SK-N-SH (cell line): ENCODE results near the gene OR6B2. TPM values are rescaled to one million over a fixed set of nuclear protein-coding genes. Genes with fewer than 3 reads are reported as not detected.

ENCODE experiments used
- CTCF ChIA-PET: fragments of 300-600, 350-600 bp; formaldehyde crosslinking; extraction: SDS; loops from one replicate; lab custom pipeline; 2021; lab: Yijun Ruan, JAX
- POLR2A ChIA-PET: fragments of 350-600 bp; sonication (Branson Sonifier 250); formaldehyde crosslinking; extraction: SDS; loops from one replicate; lab custom pipeline; 2020; ENCODE audit warnings: antibody characterized with exemption, inconsistent platforms; lab: Yijun Ruan, JAX
- DNase-seq: peaks from one replicate; pipeline ENCODE4 v3.0.0; 2012
- H2AFZ ChIP-seq: fragments of 200-600 bp; sonication (generic); 2 replicates; pipeline ENCODE4 v1.8.1; 2016; ENCODE audit warnings: antibody characterized with exemption, mild to moderate bottlenecking, low read depth
- H3F3A ChIP-seq: fragments of 200-600 bp; sonication (generic); replicated peaks from 2 replicates; pipeline ENCODE3; 2016; ENCODE audit warnings: antibody characterized with exemption, mild to moderate bottlenecking; ENCODE audit not compliant: insufficient read depth
- H3K27ac ChIP-seq, 2 experiments: fragments of 200-500 bp in 1 of 2; fragments of 200-600 bp in 1 of 2; sonication (Bioruptor generic) in 1 of 2; sonication (generic), shearing (Covaris generic) in 1 of 2; 2 replicates each; pipeline versions ENCODE4 v1.5.1 to v1.6.1; 2014 to 2016; ENCODE audit warnings: low read depth in 2 of 2, inconsistent platforms in 1 of 2, low read length in 1 of 2, mild to moderate bottlenecking in 1 of 2, mixed read lengths in 1 of 2
- H3K27me3 ChIP-seq: fragments of 200-600 bp; sonication (generic), shearing (Covaris generic); 2 replicates; pipeline ENCODE4 v1.6.1; 2016; ENCODE audit warnings: mixed run types; ENCODE audit not compliant: insufficient read depth
- H3K36me3 ChIP-seq, 2 experiments: fragments of 200-500 bp in 1 of 2; fragments of 200-600 bp in 1 of 2; sonication (Bioruptor generic) in 1 of 2; sonication (generic) in 1 of 2; replicated peaks in 1 of 2; 2 replicates each; pipeline versions ENCODE3 to v1.5.1; 2014 to 2016; ENCODE audit warnings: low read length in 1 of 2, mild to moderate bottlenecking in 1 of 2; ENCODE audit not compliant: insufficient read depth in 2 of 2, control insufficient read depth in 1 of 2
- H3K4me1 ChIP-seq, 2 experiments: fragments of 200-500 bp in 1 of 2; fragments of 200-600 bp in 1 of 2; sonication (Bioruptor generic) in 1 of 2; sonication (generic), shearing (Covaris generic) in 1 of 2; 2 replicates each; pipeline versions ENCODE4 v1.5.1 to v1.6.1; 2014 to 2016; ENCODE audit warnings: low read depth in 1 of 2, low read length in 1 of 2, mixed run types in 1 of 2; ENCODE audit not compliant: insufficient read depth in 2 of 2, control insufficient read depth in 1 of 2
- H3K4me2 ChIP-seq: fragments of 200-600 bp; sonication (generic), shearing (Covaris generic); 2 replicates; pipeline ENCODE4 v1.6.1; 2017; ENCODE audit warnings: mixed run types
- H3K4me3 ChIP-seq, 2 experiments: fragments of 200-500 bp in 1 of 2; fragments of 200-600 bp in 1 of 2; sonication (Bioruptor generic) in 1 of 2; sonication (generic), shearing (Covaris generic) in 1 of 2; 2 replicates each; pipeline versions ENCODE4 v1.5.1 to v1.8.1; 2014 to 2016; ENCODE audit warnings: low read depth in 2 of 2, inconsistent platforms in 1 of 2, low read length in 1 of 2, mild to moderate bottlenecking in 1 of 2, mixed read lengths in 1 of 2, moderate library complexity in 1 of 2
- H3K79me2 ChIP-seq: fragments of 200-600 bp; sonication (generic); 2 replicates; pipeline ENCODE4 v1.8.1; 2017; ENCODE audit warnings: mild to moderate bottlenecking; ENCODE audit not compliant: insufficient read depth
- H3K9ac ChIP-seq: fragments of 200-600 bp; sonication (generic); 2 replicates; pipeline ENCODE4 v1.6.1; 2017; ENCODE audit warnings: mixed run types
- H3K9me2 ChIP-seq: fragments of 200-600 bp; sonication (generic); 2 replicates; pipeline ENCODE4 v1.6.1; 2017; ENCODE audit warnings: mixed run types
- H3K9me3 ChIP-seq: fragments of 200-600 bp; sonication (generic); 2 replicates; pipeline ENCODE4 v1.6.1; 2017; ENCODE audit warnings: mixed run types, mild to moderate bottlenecking, moderate library complexity
- H4K20me1 ChIP-seq: fragments of 200-600 bp; sonication (generic); 2 replicates; pipeline ENCODE4 v1.6.1; 2017; ENCODE audit warnings: mild to moderate bottlenecking, mixed run types; ENCODE audit not compliant: insufficient read depth
- ELF1 ChIP-seq: IDR thresholded peaks from 2 replicates; pipeline ENCODE4 v1.4.0; 2012
- EP300 ChIP-seq, 2 experiments: IDR thresholded peaks; 2 replicates each; pipeline versions ENCODE4 v1.4.0 to v1.6.1; 2012; ENCODE audit warnings: borderline replicate concordance in 1 of 2, low read depth in 1 of 2, low read length in 1 of 2
- FOSL2 ChIP-seq: IDR thresholded peaks from 2 replicates; pipeline ENCODE4 v1.4.0; 2012; ENCODE audit warnings: low read depth, mild to moderate bottlenecking, moderate library complexity, borderline replicate concordance
- FOXJ3 ChIP-seq: sonication (generic); formaldehyde crosslinking; IDR thresholded peaks from 2 replicates; pipeline ENCODE4 v1.5.1; 2020; ENCODE audit warnings: mild to moderate bottlenecking, missing genetic modification reagents
- GABPA ChIP-seq: IDR thresholded peaks from 2 replicates; pipeline ENCODE4 v1.4.0; 2012; ENCODE audit warnings: low read depth, mild to moderate bottlenecking
- IRF3 ChIP-seq: fragments of 150-350 bp; IDR thresholded peaks from 2 replicates; pipeline ENCODE4 v1.6.1; 2016; ENCODE audit warnings: mild to moderate bottlenecking, low read depth, low read length
- JUND ChIP-seq: IDR thresholded peaks from 2 replicates; pipeline ENCODE4 v1.4.0; 2012
- MEF2A ChIP-seq: IDR thresholded peaks from 2 replicates; pipeline ENCODE4 v1.4.0; 2012; ENCODE audit warnings: low read depth, borderline replicate concordance
- MXI1 ChIP-seq: IDR thresholded peaks from 2 replicates; pipeline ENCODE4 v1.6.1; 2012; ENCODE audit warnings: mild to moderate bottlenecking, low read depth, low read length, improper control_type of control experiment
- NRF1 ChIP-seq: IDR thresholded peaks from 2 replicates; pipeline ENCODE4 v1.6.1; 2012; ENCODE audit warnings: low read depth, mild to moderate bottlenecking, low read length
- RAD21 ChIP-seq: IDR thresholded peaks from 2 replicates; pipeline ENCODE4 v1.6.1; 2012; ENCODE audit warnings: mild to moderate bottlenecking, low read length
- RXRA ChIP-seq: IDR thresholded peaks from 2 replicates; pipeline ENCODE4 v1.4.0; 2012; ENCODE audit warnings: low read depth, mild to moderate bottlenecking, borderline replicate concordance
- TAF1 ChIP-seq: IDR thresholded peaks from 2 replicates; pipeline ENCODE4 v1.6.1; 2012; ENCODE audit warnings: low read depth, mild to moderate bottlenecking, low read length, moderate library complexity, borderline replicate concordance
- TCF12 ChIP-seq: IDR thresholded peaks from 2 replicates; pipeline ENCODE4 v1.4.0; 2012
- TEAD4 ChIP-seq: IDR thresholded peaks from 2 replicates; pipeline ENCODE4 v1.4.0; 2012; ENCODE audit warnings: mild to moderate bottlenecking, borderline replicate concordance; ENCODE audit not compliant: insufficient read depth
- YY1 ChIP-seq: IDR thresholded peaks from 2 replicates; pipeline ENCODE4 v1.4.0; 2012; ENCODE audit warnings: low read depth, mild to moderate bottlenecking
- ZBTB33 ChIP-seq: IDR thresholded peaks from 2 replicates; pipeline ENCODE4 v1.4.0; 2012; ENCODE audit warnings: low read depth, borderline replicate concordance
- whole genome bisulfite sequencing: methylation state at CpG from one replicate; pipeline ENCODE4 v1.1.6; 2017; ENCODE audit warnings: low lambda C conversion rate; 5-methylcytosine and 5-hydroxymethylcytosine counted together
- polyA plus RNA-seq, 3 experiments: library from polyadenylated mRNA; depleted of rRNA; stranded (reverse); fragments of >200 nt; gene quantifications; 2 replicates each; pipeline ENCODE4 v1.2.3, GENCODE V29; 2012
- TF ChIP-seq, protein P1 (sequence below): IDR thresholded peaks from 2 replicates; pipeline ENCODE4 v1.6.1; 2012; ENCODE audit warnings: mild to moderate bottlenecking, low read depth, low read length, moderate library complexity
- TF ChIP-seq, protein P2 (sequence below): IDR thresholded peaks from 2 replicates; pipeline ENCODE4; 2012
- TF ChIP-seq, protein P3 (sequence below): IDR thresholded peaks from 2 replicates; pipeline ENCODE4 v1.4.0; 2012; ENCODE audit warnings: low read depth

The OR6B2 gene
- polyA plus RNA-seq, 1 of the 3 experiments (the other 2 are of a cell fraction), result not detected

GRCh38 chr2:240055177-240055917 is 25.1 kb upstream of the OR6B2 start (continued):
- TF ChIP-seq, protein P1, sequence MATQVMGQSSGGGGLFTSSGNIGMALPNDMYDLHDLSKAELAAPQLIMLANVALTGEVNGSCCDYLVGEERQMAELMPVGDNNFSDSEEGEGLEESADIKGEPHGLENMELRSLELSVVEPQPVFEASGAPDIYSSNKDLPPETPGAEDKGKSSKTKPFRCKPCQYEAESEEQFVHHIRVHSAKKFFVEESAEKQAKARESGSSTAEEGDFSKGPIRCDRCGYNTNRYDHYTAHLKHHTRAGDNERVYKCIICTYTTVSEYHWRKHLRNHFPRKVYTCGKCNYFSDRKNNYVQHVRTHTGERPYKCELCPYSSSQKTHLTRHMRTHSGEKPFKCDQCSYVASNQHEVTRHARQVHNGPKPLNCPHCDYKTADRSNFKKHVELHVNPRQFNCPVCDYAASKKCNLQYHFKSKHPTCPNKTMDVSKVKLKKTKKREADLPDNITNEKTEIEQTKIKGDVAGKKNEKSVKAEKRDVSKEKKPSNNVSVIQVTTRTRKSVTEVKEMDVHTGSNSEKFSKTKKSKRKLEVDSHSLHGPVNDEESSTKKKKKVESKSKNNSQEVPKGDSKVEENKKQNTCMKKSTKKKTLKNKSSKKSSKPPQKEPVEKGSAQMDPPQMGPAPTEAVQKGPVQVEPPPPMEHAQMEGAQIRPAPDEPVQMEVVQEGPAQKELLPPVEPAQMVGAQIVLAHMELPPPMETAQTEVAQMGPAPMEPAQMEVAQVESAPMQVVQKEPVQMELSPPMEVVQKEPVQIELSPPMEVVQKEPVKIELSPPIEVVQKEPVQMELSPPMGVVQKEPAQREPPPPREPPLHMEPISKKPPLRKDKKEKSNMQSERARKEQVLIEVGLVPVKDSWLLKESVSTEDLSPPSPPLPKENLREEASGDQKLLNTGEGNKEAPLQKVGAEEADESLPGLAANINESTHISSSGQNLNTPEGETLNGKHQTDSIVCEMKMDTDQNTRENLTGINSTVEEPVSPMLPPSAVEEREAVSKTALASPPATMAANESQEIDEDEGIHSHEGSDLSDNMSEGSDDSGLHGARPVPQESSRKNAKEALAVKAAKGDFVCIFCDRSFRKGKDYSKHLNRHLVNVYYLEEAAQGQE, result no peak

- 14% methylated on average over 28 of the region's 28 CpGs for WGBS
- Histone ChIP-seq H3K4me2 (no peak within 1 kb of the TSS), H3K36me3 (no peaks in the 10 kb centered on the region), H2AFZ (no peak within 1 kb of the TSS), H3K4me1 (no peaks in the 10 kb centered on the region; a peak in 1 of 4 replicates), H3K27ac (no peak within 1 kb of the TSS), H3K9me2 (no peaks in the 10 kb centered on the region), H3K9me3 (no peaks in the 10 kb centered on the region), H4K20me1 (no peaks in the 10 kb centered on the region), H3K4me3 (no peak within 1 kb of the TSS), H3K9ac (no peak within 1 kb of the TSS), H3F3A (no peaks in the 10 kb centered on the region), H3K79me2 (no peaks in the 10 kb centered on the region), H3K27me3 (peaks cover 49% of the 10 kb centered on the region)
- CTCF ChIA-PET, result interaction anchor here (1.0 to 3.8 kb wide), 4 partner anchors 7 to 569 kb away, joined by 3 to 32 read pairs (median 13); no protein-coding TSS in a partner anchor
- POLR2A ChIA-PET, result no interaction called here
- DNase-seq, result no peak
- TF ChIP-seq FOSL2 (no peak), GABPA (no peak), ZBTB33 (no peak), TAF1 (no peak), MEF2A (no peak), TEAD4 (no peak), JUND (no peak), FOXJ3 (CRISPR knock-in tag) (no peak), EP300 (IDR thresholded peaks at IDR 0.05; ENCODE audit: borderline replicate concordance in 1 of 2, low read depth in 1 of 2, low read length in 1 of 2) (no peak), MXI1 (no peak), IRF3 (no peak), YY1 (no peak), ELF1 (no peak), RAD21 (no peak), NRF1 (no peak), TCF12 (no peak), RXRA (no peak)
- TF ChIP-seq, protein P2, sequence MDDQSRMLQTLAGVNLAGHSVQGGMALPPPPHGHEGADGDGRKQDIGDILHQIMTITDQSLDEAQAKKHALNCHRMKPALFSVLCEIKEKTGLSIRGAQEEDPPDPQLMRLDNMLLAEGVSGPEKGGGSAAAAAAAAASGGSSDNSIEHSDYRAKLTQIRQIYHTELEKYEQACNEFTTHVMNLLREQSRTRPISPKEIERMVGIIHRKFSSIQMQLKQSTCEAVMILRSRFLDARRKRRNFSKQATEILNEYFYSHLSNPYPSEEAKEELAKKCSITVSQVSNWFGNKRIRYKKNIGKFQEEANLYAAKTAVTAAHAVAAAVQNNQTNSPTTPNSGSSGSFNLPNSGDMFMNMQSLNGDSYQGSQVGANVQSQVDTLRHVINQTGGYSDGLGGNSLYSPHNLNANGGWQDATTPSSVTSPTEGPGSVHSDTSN, result no peak
- TF ChIP-seq, protein P3, sequence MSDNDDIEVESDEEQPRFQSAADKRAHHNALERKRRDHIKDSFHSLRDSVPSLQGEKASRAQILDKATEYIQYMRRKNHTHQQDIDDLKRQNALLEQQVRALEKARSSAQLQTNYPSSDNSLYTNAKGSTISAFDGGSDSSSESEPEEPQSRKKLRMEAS, result no peak
Observed at GRCh38 chr2:240053173-240054155, 23.2 kb upstream of the OR6B2 start, which contains the start of gene OR6B3. Gene OR6B3, minus strand, starts transcription at chr2:240053521.
